Skeletal muscle tissue (tissue), 4 donors: ENCODE measurements around the gene DAB1. TPM values are rescaled to one million over a fixed set of nuclear protein-coding genes. Genes with fewer than 3 reads are reported as not detected.

Experiments used
- H3K27ac ChIP-seq: one replicate; pipeline ENCODE4 v1.7.0; 2013; ENCODE audit warnings: mild to moderate bottlenecking, low read depth, low read length, inconsistent platforms
- H3K27me3 ChIP-seq, 3 donors: one replicate each; pipeline ENCODE4 v1.7.0; 2013; ENCODE audit warnings: low read length in 3 of 3; ENCODE audit not compliant: control insufficient read depth in 3 of 3, insufficient read depth in 3 of 3
- H3K36me3 ChIP-seq, 3 donors: one replicate each; pipeline ENCODE4 v1.7.0; 2013; ENCODE audit warnings: low read length in 3 of 3; ENCODE audit not compliant: control insufficient read depth in 3 of 3, insufficient read depth in 3 of 3
- H3K4me1 ChIP-seq, 3 donors: one replicate each; pipeline ENCODE4 v1.7.0; 2013; ENCODE audit warnings: low read length in 3 of 3, mild to moderate bottlenecking in 3 of 3; ENCODE audit not compliant: control insufficient read depth in 3 of 3, insufficient read depth in 3 of 3
- H3K4me3 ChIP-seq, 3 donors: one replicate each; pipeline ENCODE4 v1.7.0; 2013; ENCODE audit warnings: low read length in 3 of 3
- H3K9ac ChIP-seq, 3 donors: one replicate each; pipeline ENCODE4 v1.7.0; 2013; ENCODE audit warnings: low read length in 3 of 3, mild to moderate bottlenecking in 3 of 3, moderate library complexity in 2 of 3, low read depth in 1 of 3
- H3K9me3 ChIP-seq, 3 donors: one replicate each; pipeline ENCODE4 v1.7.0; 2013; ENCODE audit warnings: low read length in 3 of 3; ENCODE audit not compliant: control insufficient read depth in 3 of 3
- total RNA-seq: library from RNA; depleted of rRNA; stranded (reverse); fragments of >200 nt; gene quantifications from one replicate; pipeline ENCODE4 v1.2.3, GENCODE V29; 2014
- donor health status: Osteomylitis.

The DAB1 gene
- total RNA-seq, 1 donor from 2014 or later = 1.6 TPM

DNA sequence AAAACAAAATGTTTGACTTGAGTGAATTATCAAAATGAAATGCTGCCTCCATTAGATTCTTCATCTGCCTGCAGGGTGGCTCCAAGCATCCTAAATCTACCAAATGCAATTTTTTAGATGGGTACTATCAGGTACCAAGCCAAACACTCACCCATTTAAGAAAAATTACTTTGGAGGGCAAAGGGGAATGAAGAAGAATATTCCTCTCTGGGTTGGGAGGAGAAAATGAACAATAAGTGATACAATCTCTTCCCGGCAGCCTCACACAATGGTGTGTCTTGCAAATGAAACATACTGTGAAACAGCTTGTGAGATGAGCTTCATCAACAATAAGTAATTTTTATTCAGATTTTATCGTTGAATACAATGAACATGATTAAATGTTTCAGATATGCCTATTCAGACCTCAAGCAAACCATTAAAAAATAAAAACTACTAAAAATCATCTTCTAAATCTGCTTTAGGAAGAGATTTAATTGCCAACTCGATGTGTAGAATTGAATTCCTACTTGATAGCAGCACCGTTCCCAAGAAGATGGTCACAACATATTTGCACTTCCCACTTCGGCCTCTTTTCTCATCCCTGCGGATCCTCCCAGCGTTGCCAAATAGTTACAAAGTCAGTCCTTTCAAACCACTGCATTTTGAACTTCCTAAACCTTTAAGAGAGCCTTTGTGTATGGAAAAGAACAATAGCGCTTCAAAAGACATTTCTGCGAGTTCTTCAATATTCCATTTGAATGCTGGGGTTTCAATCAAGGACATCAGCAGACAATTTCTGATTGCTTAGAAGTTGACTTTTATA lies 2.7 kb downstream of the DAB1 start:
- Histone ChIP-seq H3K9ac (no peak overlapping the region), H3K9me3 (no peaks in the 10 kb centered on the region), H3K27me3 (peaks cover 44 to 58% (median 55%) of the 10 kb centered on the region in 3 donors), H3K36me3 (no peaks in the 10 kb centered on the region), H3K4me3 (no peak overlapping the region), H3K4me1 (peaks cover 11 to 22% (median 18%) of the 10 kb centered on the region in 3 donors), H3K27ac (no peak overlapping the region)

- no peak overlapping the region for H3K27ac ChIP-seq
- no peak overlapping the region for H3K4me3 ChIP-seq
- H3K4me1 ChIP-seq = peaks cover 3 to 14% (median 11%) of the 10 kb centered on the region in 3 donors
- no peaks in the 10 kb centered on the region for H3K9me3 ChIP-seq
- no peak overlapping the region for H3K9ac ChIP-seq
- no peaks in the 10 kb centered on the region for H3K36me3 ChIP-seq
- H3K27me3 ChIP-seq = peaks cover 31 to 43% (median 42%) of the 10 kb centered on the region in 3 donors
These were observed 4.9 kb downstream of the DAB1 start for GRCh38 chr1:57418971-57419370.

GRCh38 chr1:57411262-57411661 lies 12.6 kb downstream of the DAB1 start:
- H3K4me3 ChIP-seq = no peak overlapping the region
- H3K27ac ChIP-seq = no peak overlapping the region

DNA sequence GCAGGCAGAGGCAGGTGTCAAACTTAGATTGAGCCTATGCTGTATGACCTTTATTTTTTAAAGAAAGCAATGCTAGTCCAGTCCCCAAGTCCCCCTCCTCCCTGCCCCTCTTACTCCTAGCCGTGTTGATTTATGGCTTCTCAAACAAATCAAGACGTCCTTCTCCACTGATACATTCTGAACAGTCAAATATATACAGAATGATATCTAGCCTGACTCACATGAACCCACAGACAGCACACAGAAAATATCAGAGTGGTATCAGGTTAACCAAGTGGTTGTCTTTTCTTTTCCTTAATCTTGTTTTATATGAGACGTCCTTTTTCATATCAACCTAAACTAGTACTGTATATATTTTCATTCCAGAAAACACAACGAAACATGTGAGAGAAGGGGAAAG lies 13.4 kb downstream of the DAB1 start:
- Histone ChIP-seq H3K4me3 (no peak overlapping the region), H3K4me1 (peaks cover 0 to 7% (median 0%) of the 10 kb centered on the region in 3 donors), H3K9ac (no peak overlapping the region), H3K9me3 (peaks cover 0 to 2% (median 0%) of the 10 kb centered on the region in 3 donors), H3K27ac (no peak overlapping the region), H3K36me3 (no peaks in the 10 kb centered on the region), H3K27me3 (no peaks in the 10 kb centered on the region)

More at GRCh38 chr1:57411262-57411661, 12.6 kb downstream of the DAB1 start:
- Histone ChIP-seq H3K27me3 (no peaks in the 10 kb centered on the region), H3K9ac (no peak overlapping the region), H3K4me1 (peaks cover 0 to 7% (median 0%) of the 10 kb centered on the region in 3 donors), H3K9me3 (peaks cover 0 to 2% (median 0%) of the 10 kb centered on the region in 3 donors), H3K36me3 (no peaks in the 10 kb centered on the region)

- H3K4me3 ChIP-seq = no peak overlapping the region
- H3K27ac ChIP-seq = no peak overlapping the region
- no peak overlapping the region for H3K9ac ChIP-seq
- H3K9me3 ChIP-seq = peaks cover 0 to 2% (median 0%) of the 10 kb centered on the region in 3 donors
- no peaks in the 10 kb centered on the region for H3K27me3 ChIP-seq
- no peaks in the 10 kb centered on the region for H3K36me3 ChIP-seq
- H3K4me1 ChIP-seq = peaks cover 0 to 7% (median 0%) of the 10 kb centered on the region in 3 donors
These were observed 15.9 kb downstream of the DAB1 start for GRCh38 chr1:57407928-57408327.

DNA sequence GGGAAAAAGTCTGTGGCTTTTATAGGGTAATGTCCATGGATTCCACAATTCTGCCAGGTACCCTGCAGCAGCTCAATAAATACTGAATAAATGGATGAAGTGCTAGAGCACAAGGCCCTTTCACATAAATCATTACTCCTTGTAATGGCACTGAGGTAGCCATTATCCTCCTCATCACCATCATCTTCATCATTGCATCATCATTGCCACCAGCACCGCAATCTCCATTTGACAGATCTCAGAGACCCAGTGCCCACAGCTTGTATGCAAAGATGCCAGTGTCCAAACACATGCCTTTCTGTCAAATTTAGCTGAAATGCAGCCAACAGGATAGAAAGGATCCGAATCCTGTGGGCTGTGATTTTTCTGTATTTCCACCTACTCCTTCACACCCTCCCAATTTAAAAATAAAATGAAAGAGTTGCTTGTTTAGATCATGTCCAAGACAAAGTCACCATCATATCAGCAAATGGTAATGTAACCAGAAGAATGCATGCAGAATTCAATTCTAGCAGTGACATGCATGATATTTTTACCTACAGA lies 17.4 kb downstream of the DAB1 start:
- H3K27me3 ChIP-seq = no peaks in the 10 kb centered on the region
- peaks cover 0 to 4% (median 0%) of the 10 kb centered on the region in 3 donors for H3K4me1 ChIP-seq
- no peaks in the 10 kb centered on the region for H3K9me3 ChIP-seq
- H3K36me3 ChIP-seq = no peaks in the 10 kb centered on the region
- H3K9ac ChIP-seq = no peak overlapping the region
- H3K4me3 ChIP-seq = no peak overlapping the region
- H3K27ac ChIP-seq = no peak overlapping the region

GRCh38 chr1:57404884-57405283 lies 19.0 kb downstream of the DAB1 start:
- Histone ChIP-seq H3K9ac (no peak overlapping the region), H3K4me1 (no peaks in the 10 kb centered on the region), H3K36me3 (no peaks in the 10 kb centered on the region)

GRCh38 chr1:57403201-57403600 lies 20.7 kb downstream of the DAB1 start:
- no peaks in the 10 kb centered on the region for H3K9me3 ChIP-seq
- H3K27ac ChIP-seq = no peak overlapping the region
- no peak overlapping the region for H3K9ac ChIP-seq
- H3K4me3 ChIP-seq = no peak overlapping the region
- H3K27me3 ChIP-seq = no peaks in the 10 kb centered on the region
- no peaks in the 10 kb centered on the region for H3K4me1 ChIP-seq
- H3K36me3 ChIP-seq = no peaks in the 10 kb centered on the region

More at GRCh38 chr1:57404884-57405283, 19.0 kb downstream of the DAB1 start:
- no peaks in the 10 kb centered on the region for H3K27me3 ChIP-seq
- no peak overlapping the region for H3K27ac ChIP-seq
- no peaks in the 10 kb centered on the region for H3K9me3 ChIP-seq
- no peak overlapping the region for H3K4me3 ChIP-seq

- no peak overlapping the region for H3K9ac ChIP-seq
- H3K36me3 ChIP-seq = no peaks in the 10 kb centered on the region
- H3K4me3 ChIP-seq = no peak overlapping the region
- no peaks in the 10 kb centered on the region for H3K4me1 ChIP-seq
- no peaks in the 10 kb centered on the region for H3K9me3 ChIP-seq
- H3K27ac ChIP-seq = no peak overlapping the region
- no peaks in the 10 kb centered on the region for H3K27me3 ChIP-seq
These were observed 22.2 kb downstream of the DAB1 start for GRCh38 chr1:57401671-57402070.

- H3K36me3 ChIP-seq = no peaks in the 10 kb centered on the region
- no peak overlapping the region for H3K27ac ChIP-seq
- H3K27me3 ChIP-seq = no peaks in the 10 kb centered on the region
- no peaks in the 10 kb centered on the region for H3K4me1 ChIP-seq
- no peak overlapping the region for H3K9ac ChIP-seq
- no peak overlapping the region for H3K4me3 ChIP-seq
- H3K9me3 ChIP-seq = no peaks in the 10 kb centered on the region
These were observed 23.8 kb downstream of the DAB1 start for GRCh38 chr1:57400048-57400447.
